Ovary (tissue), 3 donors: ENCODE measurements around the gene IL15.

Source experiments
- CTCF ChIP-seq, 3 donors: fragments of 450-650 bp in 2 of 3; fragments of 200-600 bp in 1 of 3; IDR thresholded peaks; one replicate each; pipeline versions ENCODE4 v1.5.1 to v1.8.0; 2016 to 2022; ENCODE audit warnings: antibody characterized with exemption in 3 of 3, mild to moderate bottlenecking in 1 of 3
- POLR2A ChIP-seq: fragments of 450-650 bp; IDR thresholded peaks from one replicate; pipeline ENCODE4 v1.6.1; 2017; ENCODE audit warnings: antibody characterized with exemption, mild to moderate bottlenecking, moderate library complexity
- donor health status: DM: no; HTN: no; CAD: no.

GRCh38 chr4:141692081-141692480, 55.7 kb downstream of the IL15 start:
- TF ChIP-seq CTCF (IDR thresholded peaks at IDR 0.05) (no peak), POLR2A (no peak)
